ENCODE measurements around the gene LAT.

LAT gene

DNA sequence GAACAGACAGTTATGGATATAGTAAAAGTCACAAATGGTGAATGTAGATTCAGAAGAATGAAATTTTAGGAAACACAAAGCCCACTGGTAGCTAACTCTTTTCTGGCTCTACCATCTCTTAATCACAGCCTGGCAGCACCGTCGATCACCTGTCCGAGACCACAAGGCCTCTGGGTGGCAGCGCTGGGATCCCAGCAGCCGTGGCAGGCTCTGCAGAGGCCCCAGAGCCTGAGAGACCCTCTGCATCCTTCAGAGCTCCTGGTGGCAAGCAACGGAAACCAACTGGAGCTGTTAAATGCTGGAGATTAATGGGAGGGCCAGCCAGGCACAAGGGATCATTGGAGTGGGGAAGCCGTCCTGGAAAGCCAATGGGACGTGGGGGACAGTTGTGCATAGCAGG lies 26.3 kb downstream of the LAT start:
- no peak for DNase-seq

- no peak for DNase-seq
Measured at GRCh38 chr16:29011851-29012250, 27.0 kb downstream of the LAT start.

- no peak for DNase-seq
Measured at GRCh38 chr16:29012913-29013553, 28.2 kb downstream of the LAT start.

DNA sequence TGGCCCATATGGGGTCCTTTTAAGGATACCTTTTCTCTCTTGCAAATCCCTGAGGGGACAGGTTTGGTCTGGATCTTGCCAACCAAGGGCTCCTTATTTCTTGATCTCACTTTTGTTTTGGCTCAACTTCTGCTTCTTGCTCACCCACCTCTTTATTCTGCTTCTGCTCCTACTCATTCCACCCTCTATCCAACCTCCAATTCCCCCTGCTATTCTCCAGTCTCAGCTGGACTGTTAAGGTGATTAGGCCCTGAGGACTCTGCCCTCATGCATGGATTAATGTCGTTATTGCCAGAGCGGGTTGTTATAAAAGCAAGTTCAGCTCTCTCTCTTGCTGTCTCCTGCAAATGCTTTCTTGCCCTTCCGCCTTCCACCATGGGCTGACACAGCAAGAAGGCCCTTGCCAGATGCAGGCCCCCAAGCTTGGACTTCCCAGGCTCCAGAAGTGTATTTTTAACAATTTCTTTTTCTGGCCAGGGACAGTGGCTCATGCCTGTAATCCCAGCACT lies 29.8 kb downstream of the LAT start:
- no peak for DNase-seq

- DNase-seq = no peak
Measured at GRCh38 chr16:29022196-29022595, 37.3 kb downstream of the LAT start.

DNA sequence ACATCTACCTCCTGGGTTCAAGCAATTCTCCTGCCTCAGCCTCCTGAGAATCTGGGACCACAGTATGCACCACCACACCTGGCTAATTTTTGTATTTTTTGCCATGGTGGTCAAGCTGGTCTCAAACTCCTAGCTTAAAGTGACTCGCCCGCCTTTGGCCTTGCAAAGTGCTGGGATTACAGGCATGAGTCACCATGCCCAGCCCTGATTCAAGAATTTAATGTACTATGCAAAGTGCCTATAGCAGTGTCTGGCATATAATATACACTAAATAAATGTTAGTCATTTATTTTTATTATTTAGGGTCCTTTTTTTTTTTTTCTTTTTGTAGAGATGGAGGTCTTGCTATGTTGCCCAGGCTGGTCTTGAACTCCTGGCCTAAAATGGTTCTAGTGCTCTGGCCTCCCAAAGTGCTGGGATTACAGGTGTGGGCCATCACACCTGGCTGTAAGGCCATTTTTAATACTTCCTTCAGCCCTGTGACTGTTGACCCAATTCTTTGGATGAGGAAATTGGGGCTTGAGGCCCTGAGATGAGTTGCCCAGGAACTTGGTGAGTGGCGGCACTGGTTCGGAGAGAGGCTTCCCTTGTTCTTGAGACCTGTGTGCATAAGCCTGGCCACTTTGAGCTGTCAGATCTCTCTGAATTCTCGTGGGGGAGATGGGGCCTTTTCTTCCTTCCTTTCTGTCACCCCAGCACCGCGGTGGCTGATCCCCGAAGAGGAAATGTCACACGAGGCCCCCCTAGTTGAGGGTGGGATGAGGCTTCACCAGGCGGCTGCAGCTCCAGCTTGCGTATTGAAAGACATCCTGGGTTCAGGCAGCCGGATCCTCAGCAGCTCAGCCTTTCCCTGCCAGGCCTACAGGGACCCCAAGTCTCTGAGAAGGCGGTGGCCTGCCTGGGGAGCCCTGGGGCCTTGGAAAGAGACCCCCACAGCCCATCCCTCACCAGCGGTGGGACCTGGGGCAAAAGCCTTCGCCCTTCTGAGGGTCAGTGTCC lies 38.7 kb downstream of the LAT start:
- DNase-seq = no peak

- no peak for DNase-seq
Measured at GRCh38 chr16:29024278-29024677, 39.4 kb downstream of the LAT start.

DNA sequence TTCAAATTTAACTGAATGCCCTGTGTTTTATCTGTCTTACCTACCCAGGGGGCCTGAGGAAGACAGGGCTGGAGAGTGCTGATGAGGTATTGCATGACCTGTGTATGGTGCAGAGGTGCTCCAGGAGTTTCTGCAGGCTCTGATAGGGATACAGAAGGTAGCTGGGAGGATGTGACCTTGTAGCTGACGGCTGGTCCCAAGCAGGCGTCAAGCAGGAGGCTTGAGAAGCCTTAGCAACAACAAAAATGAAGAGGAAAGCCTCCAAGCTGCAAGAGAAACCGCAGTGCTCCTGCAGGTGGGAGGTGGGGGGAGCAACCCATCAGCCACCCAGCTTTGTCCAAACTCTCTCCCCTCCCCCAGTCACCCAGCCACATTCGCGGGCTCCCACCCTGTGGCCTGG lies 40.4 kb downstream of the LAT start:
- DNase-seq = no peak

DNA sequence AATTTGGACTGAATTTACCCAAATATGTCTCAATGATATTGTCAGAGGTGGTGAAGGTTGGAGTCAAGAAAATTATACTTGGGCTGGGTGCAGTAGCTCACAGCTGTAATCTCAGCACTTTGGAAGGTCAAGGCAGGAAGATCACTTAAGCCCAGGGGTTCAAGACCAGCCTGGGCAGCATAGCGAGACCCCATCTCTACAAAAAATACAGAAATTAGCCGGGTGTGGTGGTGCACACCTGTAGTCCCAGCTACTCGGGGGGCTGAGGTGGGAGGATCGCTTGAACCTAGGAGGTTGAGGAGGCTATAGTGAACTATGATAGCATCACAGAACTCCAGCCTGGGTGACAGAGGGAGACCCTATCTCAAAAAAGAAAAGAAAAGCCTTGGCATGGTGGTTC lies 40.9 kb downstream of the LAT start:
- no peak for DNase-seq

DNA sequence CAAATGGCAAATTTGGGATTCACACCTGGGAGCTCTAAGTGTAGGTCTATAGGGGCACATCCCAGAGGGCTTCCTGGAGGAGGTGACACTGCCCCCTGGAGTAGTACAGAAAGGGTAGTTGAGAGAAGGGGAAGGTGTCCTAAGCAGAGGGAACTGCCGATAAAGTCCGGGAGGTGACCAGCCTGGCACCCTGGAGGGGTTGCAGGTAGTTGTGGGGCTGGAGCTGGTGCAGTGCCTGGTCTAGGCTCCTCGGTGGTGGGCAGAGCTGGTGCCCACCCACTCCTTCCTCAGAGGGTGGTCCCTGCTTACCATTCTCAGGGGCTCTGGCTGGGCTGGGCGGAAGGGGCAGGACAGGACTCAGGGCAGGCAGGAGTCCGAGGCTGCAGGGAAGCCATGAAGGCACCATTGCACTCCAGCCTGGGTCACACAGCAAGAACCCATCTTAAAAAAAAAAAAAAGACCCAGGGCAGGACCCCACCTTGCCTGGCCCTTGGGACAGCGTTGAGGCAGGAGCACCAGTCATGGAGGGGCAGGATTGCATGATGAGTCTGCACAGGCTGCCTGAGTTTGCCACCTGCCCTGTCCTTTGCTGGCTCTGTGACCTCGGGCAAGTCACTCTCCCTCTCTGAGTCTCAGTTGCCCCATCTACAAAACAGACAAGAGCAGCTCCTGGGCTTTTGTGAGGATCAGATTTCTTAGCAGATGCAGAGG lies 43.8 kb downstream of the LAT start:
- peak; percentile 18 for DNase-seq

- no peak for DNase-seq
Measured at GRCh38 chr16:29029168-29029994, 44.5 kb downstream of the LAT start.

- DNase-seq = no peak
Measured at GRCh38 chr16:29030086-29030840, 45.4 kb downstream of the LAT start.

All from DMS 273 treated with DMSO at 0.1 percent for 48 hours (cell line).